ACC112 (cell line): Measurements from ENCODE around the gene KEL.

ENCODE experiments used
- H2AFZ ChIP-seq: fragments of 200-600 bp; sonication (generic); one replicate; pipeline ENCODE4 v1.6.0; 2017; ENCODE audit warnings: antibody characterized with exemption, low read length; ENCODE audit not compliant: unreplicated experiment
- H3K27ac ChIP-seq: fragments of 200-600 bp; sonication (generic); 2 replicates; pipeline ENCODE4 v1.5.1; 2014; ENCODE audit warnings: low read depth, mild to moderate bottlenecking, antibody characterized with exemption, low read length, moderate library complexity
- H3K27me3 ChIP-seq: fragments of 200-600 bp; sonication (generic); 2 replicates; pipeline ENCODE4 v1.6.1; 2014; ENCODE audit warnings: mild to moderate bottlenecking, antibody characterized with exemption, low read length, moderate library complexity, mixed read lengths; ENCODE audit not compliant: insufficient read depth
- H3K36me3 ChIP-seq: fragments of 200-600 bp; sonication (generic); 2 replicates; pipeline ENCODE4 v1.6.1; 2016; ENCODE audit warnings: mild to moderate bottlenecking, antibody characterized with exemption, low read length, moderate library complexity, mixed read lengths; ENCODE audit not compliant: insufficient read depth
- H3K4me1 ChIP-seq: fragments of 200-600 bp; sonication (generic); one replicate; pipeline ENCODE4 v1.6.1; 2016; ENCODE audit warnings: low read length, mixed read lengths; ENCODE audit not compliant: insufficient read depth, unreplicated experiment, control insufficient read depth
- H3K4me3 ChIP-seq: fragments of 200-600 bp; sonication (generic); 2 replicates; pipeline ENCODE4 v1.5.1; 2014; ENCODE audit warnings: mild to moderate bottlenecking, low read depth, low read length
- H3K79me2 ChIP-seq: fragments of 200-600 bp; sonication (generic); one replicate; pipeline ENCODE4 v1.6.0; 2016; ENCODE audit warnings: low read length; ENCODE audit not compliant: control insufficient read depth, unreplicated experiment, insufficient read depth

KEL gene

GRCh38 chr7:142898377-142899170 is 63.6 kb downstream of the KEL start:
- H3K79me2 ChIP-seq, result no peaks in the 10 kb centered on the region
- H3K4me1 ChIP-seq, result no peaks in the 10 kb centered on the region
- no peak overlapping the region for H3K4me3 ChIP-seq
- no peak overlapping the region for H2AFZ ChIP-seq
- no peaks in the 10 kb centered on the region for H3K36me3 ChIP-seq
- H3K27ac ChIP-seq, result no peak overlapping the region
- peaks cover 35% of the 10 kb centered on the region for H3K27me3 ChIP-seq

- no peak overlapping the region for H3K4me3 ChIP-seq
These were observed 64.5 kb downstream of the KEL start for GRCh38 chr7:142897691-142898090.

GRCh38 chr7:142896741-142897379 is 65.3 kb downstream of the KEL start:
- H3K36me3 ChIP-seq, result no peaks in the 10 kb centered on the region
- no peak overlapping the region for H3K4me3 ChIP-seq
- H3K27ac ChIP-seq, result no peak overlapping the region
- H3K79me2 ChIP-seq, result no peaks in the 10 kb centered on the region
- H2AFZ ChIP-seq, result no peak overlapping the region
- H3K27me3 ChIP-seq, result peaks cover 50% of the 10 kb centered on the region
- no peaks in the 10 kb centered on the region for H3K4me1 ChIP-seq

More at GRCh38 chr7:142897691-142898090, 64.5 kb downstream of the KEL start:
- Histone ChIP-seq H3K27ac (no peak overlapping the region), H3K79me2 (no peaks in the 10 kb centered on the region), H3K27me3 (peaks cover 41% of the 10 kb centered on the region), H3K4me1 (no peaks in the 10 kb centered on the region), H2AFZ (no peak overlapping the region), H3K36me3 (no peaks in the 10 kb centered on the region)

- no peak overlapping the region for H2AFZ ChIP-seq
- no peaks in the 10 kb centered on the region for H3K36me3 ChIP-seq
- H3K27me3 ChIP-seq, result peaks cover 55% of the 10 kb centered on the region
- H3K4me3 ChIP-seq, result no peak overlapping the region
- no peaks in the 10 kb centered on the region for H3K79me2 ChIP-seq
- H3K4me1 ChIP-seq, result no peaks in the 10 kb centered on the region
- no peak overlapping the region for H3K27ac ChIP-seq
These were observed 66.0 kb downstream of the KEL start for GRCh38 chr7:142896151-142896550.

GRCh38 chr7:142894985-142895593 is 67.1 kb downstream of the KEL start:
- Histone ChIP-seq H3K27me3 (peaks cover 51% of the 10 kb centered on the region), H3K4me1 (no peaks in the 10 kb centered on the region), H2AFZ (no peak overlapping the region), H3K4me3 (no peak overlapping the region), H3K27ac (no peak overlapping the region), H3K79me2 (no peaks in the 10 kb centered on the region), H3K36me3 (no peaks in the 10 kb centered on the region)

GRCh38 chr7:142894112-142894984 is 67.8 kb downstream of the KEL start:
- H3K36me3 ChIP-seq, result no peaks in the 10 kb centered on the region
- no peak overlapping the region for H3K27ac ChIP-seq
- H3K4me1 ChIP-seq, result no peaks in the 10 kb centered on the region
- no peak overlapping the region for H3K4me3 ChIP-seq
- no peak overlapping the region for H2AFZ ChIP-seq
- no peaks in the 10 kb centered on the region for H3K79me2 ChIP-seq
- H3K27me3 ChIP-seq, result peaks cover 45% of the 10 kb centered on the region

- Histone ChIP-seq H3K27ac (no peak overlapping the region), H2AFZ (no peak overlapping the region), H3K36me3 (no peaks in the 10 kb centered on the region), H3K79me2 (no peaks in the 10 kb centered on the region), H3K4me1 (no peaks in the 10 kb centered on the region), H3K27me3 (peaks cover 39% of the 10 kb centered on the region), H3K4me3 (no peak overlapping the region)
These were observed 69.2 kb downstream of the KEL start for GRCh38 chr7:142892951-142893350.

GRCh38 chr7:142891490-142892082 is 70.6 kb downstream of the KEL start:
- H3K36me3 ChIP-seq, result no peaks in the 10 kb centered on the region
- no peak overlapping the region for H3K27ac ChIP-seq
- H3K4me3 ChIP-seq, result no peak overlapping the region
- H3K27me3 ChIP-seq, result peaks cover 32% of the 10 kb centered on the region
- H3K79me2 ChIP-seq, result no peaks in the 10 kb centered on the region
- H3K4me1 ChIP-seq, result no peaks in the 10 kb centered on the region
- no peak overlapping the region for H2AFZ ChIP-seq
